K562 (cell line): ENCODE measurements around the gene PHETA1. TPM values are rescaled to one million over a fixed set of nuclear protein-coding genes. Genes with fewer than 3 reads are reported as not detected.

Source experiments
- ATAC-seq: fragments of 200-7000 bp; cut with Tn5 transposase; 3 replicates; pipeline ENCODE4 v1.9.1; 2020; ENCODE audit warnings: moderate library complexity
- BruUV-seq: library from RNA; stranded (reverse); fragments of 400-500 nt; replicated peaks from 2 replicates; lab custom pipeline; 2021; lab: Mats Ljungman, UMichigan
- CTCF ChIA-PET: fragments of 300-600 bp; formaldehyde crosslinking; extraction: SDS; loops from one replicate; lab custom pipeline; 2021; ENCODE audit warnings: low intra/inter-chr PET ratio; lab: Yijun Ruan, JAX
- POLR2A ChIA-PET: fragments of 300-600, 350-650 bp; sonication (Branson Sonifier 250); formaldehyde crosslinking; extraction: SDS; loops from one replicate; lab custom pipeline; 2021; ENCODE audit warnings: antibody characterized with exemption, inconsistent platforms; lab: Yijun Ruan, JAX
- DNase-seq, 4 experiments: peaks; one replicate each; pipeline versions ENCODE4 v3.0.0 to v3.0.0-alpha.2; 2011 to 2018; ENCODE audit warnings: low spot score in 3 of 4, mixed read lengths in 3 of 4; ENCODE audit errors: extremely low read depth in 1 of 4
- FAIRE-seq: peaks from 2 replicates; lab custom pipeline; 2011; peaks lifted over from hg19 to GRCh38; lab: Jason Lieb, UNC
- H2AFZ ChIP-seq: 2 replicates; pipeline ENCODE4 v1.6.0; 2011; ENCODE audit warnings: low read depth, low read length, control low read depth, inconsistent platforms
- H3K27ac ChIP-seq: fragments of 200-600 bp; 3 replicates; pipeline ENCODE4 v1.8.0; 2011; ENCODE audit warnings: low read depth, mild to moderate bottlenecking, control low read depth, inconsistent platforms, low read length, moderate library complexity, mixed read lengths; ENCODE audit errors: extremely low read depth
- H3K27me3 ChIP-seq, 2 experiments: fragments of 300-600 bp in 1 of 2; 2 replicates in 1 of 2; 3 replicates in 1 of 2; pipeline versions ENCODE4 v1.6.0 to v1.8.0; 2011; ENCODE audit warnings: inconsistent platforms in 2 of 2, low read length in 2 of 2, mild to moderate bottlenecking in 1 of 2, mixed read lengths in 1 of 2, moderate library complexity in 1 of 2; ENCODE audit not compliant: control insufficient read depth in 2 of 2, insufficient read depth in 2 of 2
- H3K36me3 ChIP-seq: fragments of 300-600 bp; 3 replicates; pipeline ENCODE4 v1.8.0; 2011; ENCODE audit warnings: mild to moderate bottlenecking, low read length, inconsistent platforms; ENCODE audit not compliant: control insufficient read depth, insufficient read depth
- H3K4me1 ChIP-seq, 2 experiments: fragments of 200-600 bp in 1 of 2; replicated peaks in 1 of 2; 2 replicates in 1 of 2; 3 replicates in 1 of 2; pipeline versions ENCODE4 v1.5.1 to v1.8.0; 2011; ENCODE audit warnings: inconsistent platforms in 2 of 2, low read length in 2 of 2, mild to moderate bottlenecking in 1 of 2, mixed read lengths in 1 of 2, moderate library complexity in 1 of 2; ENCODE audit not compliant: control insufficient read depth in 2 of 2, insufficient read depth in 2 of 2
- H3K4me2 ChIP-seq: 2 replicates; pipeline ENCODE4 v1.6.1; 2011; ENCODE audit warnings: low read length, control low read depth, inconsistent platforms, mixed read lengths; ENCODE audit not compliant: insufficient read depth
- H3K4me3 ChIP-seq: fragments of 200-600 bp; sonication (generic), shearing (Covaris generic); 2 replicates; pipeline ENCODE4 v1.5.1; 2016; ENCODE audit warnings: control low read depth, inconsistent platforms
- H3K79me2 ChIP-seq: fragments of 200-600 bp; 3 replicates; pipeline ENCODE4 v1.8.0; 2011; ENCODE audit warnings: low read length, inconsistent platforms; ENCODE audit not compliant: control insufficient read depth, insufficient read depth
- H3K9ac ChIP-seq, 2 experiments: 2 replicates each; pipeline versions ENCODE4 v1.6.0 to v1.6.1; 2011; ENCODE audit warnings: low read depth in 2 of 2, low read length in 2 of 2, control low read depth in 1 of 2, inconsistent platforms in 1 of 2, mild to moderate bottlenecking in 1 of 2, mixed read lengths in 1 of 2; ENCODE audit not compliant: insufficient read depth in 1 of 2
- H3K9me1 ChIP-seq: one replicate; pipeline ENCODE4 v1.6.0; 2011; ENCODE audit warnings: inconsistent platforms, mild to moderate bottlenecking, low read length, moderate library complexity; ENCODE audit not compliant: control insufficient read depth, insufficient read depth
- H3K9me3 ChIP-seq: replicated peaks from 2 replicates; pipeline ENCODE4 v1.5.1; 2011; ENCODE audit warnings: low read depth, low read length, inconsistent platforms; ENCODE audit not compliant: control insufficient read depth, insufficient read depth
- H4K20me1 ChIP-seq: replicated peaks from 2 replicates; pipeline ENCODE4 v1.6.1; 2011; ENCODE audit warnings: low read length, inconsistent platforms, mixed read lengths; ENCODE audit not compliant: control insufficient read depth, insufficient read depth
- HDAC2 ChIP-seq: fragments of 450-650 bp; IDR thresholded peaks from 2 replicates; pipeline ENCODE4 v1.6.1; 2016; ENCODE audit warnings: mild to moderate bottlenecking
- HES1 ChIP-seq: fragments of 450-650 bp; IDR thresholded peaks from 2 replicates; pipeline ENCODE4 v1.6.1; 2016; ENCODE audit warnings: low read depth, mild to moderate bottlenecking, moderate library complexity
- PTTG1 ChIP-seq: fragments of 450-650 bp; IDR thresholded peaks from 2 replicates; pipeline ENCODE4 v1.6.1; 2016; ENCODE audit warnings: low read depth, mild to moderate bottlenecking, missing genetic modification characterization, missing compliant biosample characterization
- RFX1 ChIP-seq: fragments of 450-650 bp; IDR thresholded peaks from 2 replicates; pipeline ENCODE4 v1.6.1; 2016; ENCODE audit warnings: mild to moderate bottlenecking, moderate library complexity
- ZBTB43 ChIP-seq: sonication (generic); formaldehyde crosslinking; IDR thresholded peaks from 2 replicates; pipeline ENCODE4 v1.8.0; 2023; ENCODE audit warnings: mild to moderate bottlenecking, missing genetic modification reagents
- ZNF263 ChIP-seq: sonication (generic); formaldehyde crosslinking; IDR thresholded peaks from 2 replicates; pipeline ENCODE4 v1.8.0; 2022; ENCODE audit warnings: mild to moderate bottlenecking, missing genetic modification reagents, borderline replicate concordance
- ZNF584 ChIP-seq: fragments of 200-800 bp; sonication (Bioruptor generic); IDR thresholded peaks from 2 replicates; pipeline ENCODE4 v1.6.1; 2016; ENCODE audit warnings: low read depth, mild to moderate bottlenecking, missing genetic modification characterization, missing compliant biosample characterization
- WGBS: fragments of 100-300 bp; shearing (Covaris generic); methylation state at CpG from one replicate; pipeline ENCODE4 v1.1.6; 2016; ENCODE audit warnings: low coverage, mixed read lengths; ENCODE audit not compliant: insufficient coverage; ENCODE audit errors: missing lambda C conversion rate; 5-methylcytosine and 5-hydroxymethylcytosine counted together
- in situ Hi-C: fragments of 300-500 bp; cut with MboI; formaldehyde crosslinking; loops from 4 replicates; pipeline ENCODE4 v1.15.0; 2018; ENCODE audit warnings: inconsistent platforms, mixed read lengths
- intact Hi-C: fragments of 100-400 bp; cut with micrococcal nuclease; formaldehyde crosslinking; loops from 2 replicates; pipeline ENCODE4 v1.14.2; 2022
- polyA plus RNA-seq, 8 experiments: library from polyadenylated mRNA; depleted of rRNA in 4 of 8; stranded (reverse) in 5 of 8; unstranded in 3 of 8; fragments of >200 nt; fragmentation: Nextera tagmentation in 2 of 8; fragmentation: Illumina TruSeq in 1 of 8; extraction: Ambion mirVana in 2 of 8; extraction: Trizol in 1 of 8; gene quantifications; 2 replicates each; pipeline versions ENCODE4 v1.2.1 to v1.2.3, GENCODE V29; 2011 to 2014; ENCODE audit warnings: inconsistent platforms in 1 of 8, missing spikeins in 1 of 8
- total RNA-seq, 7 experiments: library from RNA; depleted of rRNA in 6 of 7; stranded (reverse); fragments of >200 nt in 6 of 7; fragmentation: Illumina TruSeq in 2 of 7; extraction: Trizol in 2 of 7; gene quantifications; 2 replicates each; pipeline versions ENCODE4 v1.2.1 to v1.2.3, GENCODE V29; 2011 to 2021; ENCODE audit warnings: low replicate concordance in 1 of 7

The PHETA1 gene
- total and polyA plus RNA-seq, 9 of the 15 experiments (the other 6 are each of a cell fraction or from before 2014, with no cell fraction given) = 0.03 to 12.4 (median 3.0) TPM

GRCh38 chr12:111417290-111417689 is 48.4 kb upstream of the PHETA1 start:
- H3K9ac ChIP-seq = no peak overlapping the region
- DNase-seq = no peak
- H3K27ac ChIP-seq = no peak overlapping the region
- FAIRE-seq = no peak
- H3K9me1 ChIP-seq = peaks cover 13% of the 10 kb centered on the region
- intact Hi-C loops (no loop called here), in situ Hi-C loops (no loop called here)
- H3K36me3 ChIP-seq = peaks cover 90% of the 10 kb centered on the region
- H4K20me1 ChIP-seq = peaks cover 44% of the 10 kb centered on the region
- H3K4me2 ChIP-seq = no peak overlapping the region
- no peaks in the 10 kb centered on the region for H3K9me3 ChIP-seq
- ChIA-PET CTCF (no interaction called here), POLR2A (no interaction called here)
- H2AFZ ChIP-seq = no peak overlapping the region
- H3K79me2 ChIP-seq = peaks cover 94% of the 10 kb centered on the region
- no peak for ATAC-seq
- TF ChIP-seq ZBTB43 (CRISPR knock-in tag) (no peak), HDAC2 (no peak), ZNF263 (CRISPR knock-in tag) (no peak), ZNF584 (CRISPR knock-in tag) (no peak), HES1 (no peak), PTTG1 (tag) (no peak), RFX1 (no peak)
- 88% methylated on average over 2 of the region's 2 CpGs for WGBS
- H3K4me1 ChIP-seq = peaks cover 20 to 21% of the 10 kb centered on the region in 2 experiments
- BruUV-seq = no TSS peak
- H3K27me3 ChIP-seq = no peaks in the 10 kb centered on the region
- no peak overlapping the region for H3K4me3 ChIP-seq
